Stimulated activated CD4-positive, alpha-beta T cell treated with anti-CD3 and anti-CD28 coated beads, Interleukin-15, amount 100 ng/mL, for 24 hours (primary cell): ENCODE measurements around the gene CUL2.
"Not testable (repeated sequence)": the region's sequence is repeated elsewhere in the genome, so short reads cannot be mapped to it uniquely, and the experiment has no call there.

ENCODE experiments used
- DNase-seq: peaks from one replicate; pipeline ENCODE4 v3.0.0-alpha.2; 2020

Gene CUL2

GRCh38 chr10:35079265-35079664, 10.9 kb downstream of the CUL2 start:
- no peak for DNase-seq

- no peak for DNase-seq
Measured at GRCh38 chr10:35075228-35075627, 14.9 kb downstream of the CUL2 start.

GRCh38 chr10:35074266-35074665, 15.9 kb downstream of the CUL2 start:
- DNase-seq: peak; percentile 5

GRCh38 chr10:35070521-35070920, 19.6 kb downstream of the CUL2 start:
- no peak for DNase-seq

- no peak for DNase-seq
Measured at GRCh38 chr10:35063837-35064454, 26.2 kb downstream of the CUL2 start.

- DNase-seq: no peak
Measured at GRCh38 chr10:35059481-35059880, 30.7 kb downstream of the CUL2 start.

- DNase-seq: no peak
Measured at GRCh38 chr10:35058686-35059085, 31.5 kb downstream of the CUL2 start.

- DNase-seq: no peak
Measured at GRCh38 chr10:35058134-35058533, 32.0 kb downstream of the CUL2 start.

GRCh38 chr10:35056686-35057085, 33.5 kb downstream of the CUL2 start:
- DNase-seq: no peak

- no peak for DNase-seq
Measured at GRCh38 chr10:35056133-35056532, 34.0 kb downstream of the CUL2 start.

- no peak for DNase-seq
Measured at GRCh38 chr10:35050568-35050967, 39.6 kb downstream of the CUL2 start.

- DNase-seq: no peak
Measured at GRCh38 chr10:35046074-35046473, 44.1 kb downstream of the CUL2 start.

GRCh38 chr10:35045275-35045674, 44.9 kb downstream of the CUL2 start:
- DNase-seq: not testable (repeated sequence)

GRCh38 chr10:35043796-35044344, 46.3 kb downstream of the CUL2 start:
- no peak for DNase-seq

GRCh38 chr10:35042783-35043182, 47.4 kb downstream of the CUL2 start:
- no peak for DNase-seq

GRCh38 chr10:35041502-35041879, 48.6 kb downstream of the CUL2 start:
- DNase-seq: no peak

- DNase-seq: no peak
Measured at GRCh38 chr10:35040760-35041501, 49.2 kb downstream of the CUL2 start.

GRCh38 chr10:35037104-35037503, 53.0 kb downstream of the CUL2 start:
- no peak for DNase-seq

- no peak for DNase-seq
Measured at GRCh38 chr10:35035606-35036005, 54.5 kb downstream of the CUL2 start.

- no peak for DNase-seq
Measured at GRCh38 chr10:35027567-35027966, 62.6 kb downstream of the CUL2 start.

GRCh38 chr10:35025916-35026315, 64.2 kb downstream of the CUL2 start:
- DNase-seq: no peak

- DNase-seq: no peak
Measured at GRCh38 chr10:35020481-35020880, 69.7 kb downstream of the CUL2 start.

- DNase-seq: no peak
Measured at GRCh38 chr10:35019041-35020024, 70.8 kb downstream of the CUL2 start.
